OCI-LY1 (cell line): ENCODE measurements around the gene ARHGAP32.

Experiments used
- CTCF ChIP-seq: fragments of 200-600 bp; sonication (generic), shearing (Covaris generic); IDR thresholded peaks from 2 replicates; pipeline ENCODE4 v1.5.1; 2017; ENCODE audit warnings: mild to moderate bottlenecking, antibody characterized with exemption, low read length, moderate library complexity, mixed read lengths
- EZH2 ChIP-seq: fragments of 200-600 bp; sonication (generic), shearing (Covaris generic); IDR thresholded peaks from 2 replicates; pipeline ENCODE4 v1.8.0; 2017; ENCODE audit warnings: borderline replicate concordance, mixed run types, mild to moderate bottlenecking, antibody characterized with exemption, low read length, moderate library complexity, mixed read lengths

GRCh38 chr11:128924510-128925249, 267.4 kb downstream of the ARHGAP32 start:
- TF ChIP-seq CTCF (no peak), EZH2 (no peak)
